Mesothelial cell of epicardium (in vitro differentiated cells): ENCODE measurements around the gene OR9K2. TPM values are rescaled to one million over a fixed set of nuclear protein-coding genes. Genes with fewer than 3 reads are reported as not detected.

ENCODE experiments used
- DNase-seq, 2 experiments: peaks; one replicate each; pipeline ENCODE4 v3.0.0; 2021; ENCODE audit warnings: low spot score in 2 of 2; ENCODE audit not compliant: unreplicated experiment in 2 of 2
- H3K27ac Mint-ChIP-seq: 2 replicates; pipeline ENCODE4 v1.8.0; 2021; ENCODE audit warnings: mixed read lengths
- H3K27me3 Mint-ChIP-seq: 2 replicates; pipeline ENCODE4 v1.8.0; 2021; ENCODE audit warnings: low read depth, mixed read lengths
- H3K36me3 Mint-ChIP-seq: 2 replicates; pipeline ENCODE4 v1.8.0; 2021; ENCODE audit warnings: mixed read lengths
- H3K4me1 Mint-ChIP-seq: 2 replicates; pipeline ENCODE4 v1.8.0; 2021; ENCODE audit warnings: mixed read lengths
- H3K4me3 Mint-ChIP-seq: 2 replicates; pipeline ENCODE4 v1.8.0; 2021; ENCODE audit warnings: mild to moderate bottlenecking, moderate library complexity, mixed read lengths
- H3K9me3 Mint-ChIP-seq: 2 replicates; pipeline ENCODE4 v1.8.0; 2021; ENCODE audit warnings: mixed read lengths
- CTCF ChIP-seq: fragments of 200-600 bp; sonication (generic); IDR thresholded peaks from one replicate; pipeline ENCODE4 v1.5.0; 2021; ENCODE audit warnings: antibody characterized with exemption; ENCODE audit not compliant: unreplicated experiment
- total RNA-seq: library from RNA; stranded (reverse); gene quantifications from 3 replicates; pipeline ENCODE4 v1.2.1, GENCODE V29; 2021

The OR9K2 gene
- total RNA-seq: not detected in 3 replicates

- no peak within 1 kb of the TSS for H3K4me3 Mint-ChIP-seq
- H3K4me1 Mint-ChIP-seq: no peaks in the 10 kb centered on the region
- H3K27ac Mint-ChIP-seq: no peak within 1 kb of the TSS
- DNase-seq: no peak
- H3K36me3 Mint-ChIP-seq: no peaks in the 10 kb centered on the region
- TF ChIP-seq CTCF: no peak
- H3K9me3 Mint-ChIP-seq: peaks cover 4% of the 10 kb centered on the region
- H3K27me3 Mint-ChIP-seq: peaks cover 15% of the 10 kb centered on the region
Measured at GRCh38 chr12:55126106-55126505, at the start of gene OR9K2. Gene OR9K2 (plus strand): TSS chr12:55126406. CDS start chr12:55129835, 3,429 bp downstream.

GRCh38 chr12:55092579-55092978 lies 33.6 kb upstream of the OR9K2 start:
- Mint-ChIP-seq H3K27me3 (peaks cover 5% of the 10 kb centered on the region), H3K9me3 (no peaks in the 10 kb centered on the region), H3K4me3 (no peak overlapping the region), H3K4me1 (no peaks in the 10 kb centered on the region), H3K36me3 (no peaks in the 10 kb centered on the region), H3K27ac (no peak overlapping the region)
- TF ChIP-seq CTCF: no peak
- no peak for DNase-seq

- Mint-ChIP-seq H3K9me3 (no peaks in the 10 kb centered on the region), H3K27ac (no peak overlapping the region), H3K36me3 (no peaks in the 10 kb centered on the region), H3K4me3 (no peak overlapping the region), H3K4me1 (no peaks in the 10 kb centered on the region), H3K27me3 (peaks cover 1% of the 10 kb centered on the region)
- no peak for DNase-seq
- no peak for TF ChIP-seq CTCF
Measured at GRCh38 chr12:55112378-55112875, 13.8 kb upstream of the OR9K2 start.

GRCh38 chr12:55116152-55116551 lies 10.1 kb upstream of the OR9K2 start:
- no peaks in the 10 kb centered on the region for H3K4me1 Mint-ChIP-seq
- TF ChIP-seq CTCF: no peak
- H3K4me3 Mint-ChIP-seq: no peak overlapping the region
- DNase-seq: no peak
- H3K27me3 Mint-ChIP-seq: peaks cover 1% of the 10 kb centered on the region
- H3K27ac Mint-ChIP-seq: no peak overlapping the region
- H3K9me3 Mint-ChIP-seq: peaks cover 8% of the 10 kb centered on the region
- no peaks in the 10 kb centered on the region for H3K36me3 Mint-ChIP-seq

GRCh38 chr12:55132816-55133215 lies 6.6 kb downstream of the OR9K2 start:
- Mint-ChIP-seq H3K27ac (no peak overlapping the region), H3K27me3 (peaks cover 36% of the 10 kb centered on the region), H3K36me3 (no peaks in the 10 kb centered on the region), H3K4me3 (no peak overlapping the region), H3K9me3 (no peaks in the 10 kb centered on the region), H3K4me1 (no peaks in the 10 kb centered on the region)
- TF ChIP-seq CTCF: no peak
- no peak for DNase-seq
